Measurements from ENCODE around the gene C13orf42.
"Not testable (repeated sequence)": the region's sequence is repeated elsewhere in the genome, so short reads cannot be mapped to it uniquely, and the experiment has no call there.

C13orf42 gene

DNA sequence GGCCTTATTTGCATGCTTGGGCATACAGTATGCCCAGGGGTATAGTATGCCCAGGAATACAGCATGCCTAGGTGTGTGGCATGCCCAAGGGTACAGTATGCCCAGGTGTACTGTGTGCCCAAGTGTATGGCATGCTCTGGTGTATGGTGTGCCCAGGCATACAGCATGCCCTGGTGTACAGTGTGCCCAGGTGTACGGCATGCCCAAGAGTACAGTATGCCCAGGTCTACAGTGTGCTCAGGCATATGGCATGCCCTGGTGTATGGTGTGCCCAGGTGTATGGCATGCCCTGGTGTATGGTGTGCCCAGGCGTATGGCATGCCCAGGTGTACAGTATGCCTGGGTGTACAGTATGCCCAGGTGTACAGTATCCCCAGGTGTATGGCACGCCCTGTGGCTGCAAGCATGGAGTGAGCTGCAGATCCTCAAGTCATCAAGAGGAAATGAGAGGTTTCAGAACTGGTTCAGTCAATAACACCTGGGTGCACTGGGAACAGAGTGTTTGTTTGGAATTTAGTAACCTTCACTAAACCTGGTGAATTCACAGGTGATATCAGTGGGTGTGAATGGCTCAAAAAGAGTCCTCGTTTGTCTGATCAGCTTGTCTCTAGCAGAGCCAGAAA, 7.8 kb upstream of the C13orf42 start:
- DNase-seq: no peak

DNA sequence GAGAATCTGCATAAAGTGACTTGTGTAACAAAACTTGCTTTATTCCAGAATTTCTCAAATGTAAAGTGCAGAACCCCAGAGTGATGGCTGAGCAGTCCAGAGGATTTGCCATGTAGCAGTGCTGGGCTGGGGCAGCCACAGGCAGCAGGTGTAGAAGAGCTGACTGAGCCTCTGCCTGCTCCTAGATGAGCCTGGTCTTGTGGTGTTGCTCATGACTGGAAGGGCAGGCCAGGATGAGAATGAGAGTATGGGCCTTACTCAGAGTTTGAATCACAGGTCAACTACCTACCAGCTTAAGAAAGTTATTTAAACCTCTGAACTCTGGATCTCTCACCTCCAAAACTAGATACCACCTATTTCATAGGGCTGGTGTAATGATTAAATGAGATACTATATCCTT, 2.9 kb upstream of the C13orf42 start:
- no peak for DNase-seq

DNA sequence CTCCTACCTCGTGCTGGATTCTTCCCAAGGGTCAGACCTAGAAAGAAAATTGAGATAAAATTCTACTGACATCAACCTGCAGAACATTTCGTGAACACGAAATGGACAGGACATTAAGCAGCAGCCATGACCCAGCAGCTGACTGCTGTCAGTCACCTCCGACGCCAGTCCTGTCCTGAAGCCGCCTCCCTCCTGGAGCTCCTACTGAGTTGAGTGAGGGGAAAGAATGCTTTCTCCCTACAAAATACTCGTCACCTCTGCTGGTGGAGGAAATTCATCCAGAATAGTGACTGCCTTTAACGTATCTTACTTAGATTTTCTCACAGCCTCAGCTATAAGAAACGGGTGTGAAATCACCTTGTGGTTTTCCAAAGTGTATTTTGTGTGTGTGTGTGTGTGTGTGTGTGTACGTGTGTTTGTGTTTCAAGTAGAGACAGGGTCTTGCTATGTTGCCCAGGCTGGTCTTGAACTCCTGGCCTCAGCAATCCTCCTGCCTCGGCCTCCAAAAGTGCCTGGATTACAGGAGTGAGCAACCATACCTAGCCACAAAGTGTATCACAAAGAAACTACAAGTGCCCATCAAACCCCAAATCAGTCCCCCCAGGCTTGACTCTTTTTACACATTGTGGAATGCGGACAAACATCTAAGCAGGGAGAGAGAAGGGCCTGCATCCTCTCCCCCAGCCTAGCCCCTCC, 2.3 kb upstream of the C13orf42 start:
- DNase-seq: no peak

DNA sequence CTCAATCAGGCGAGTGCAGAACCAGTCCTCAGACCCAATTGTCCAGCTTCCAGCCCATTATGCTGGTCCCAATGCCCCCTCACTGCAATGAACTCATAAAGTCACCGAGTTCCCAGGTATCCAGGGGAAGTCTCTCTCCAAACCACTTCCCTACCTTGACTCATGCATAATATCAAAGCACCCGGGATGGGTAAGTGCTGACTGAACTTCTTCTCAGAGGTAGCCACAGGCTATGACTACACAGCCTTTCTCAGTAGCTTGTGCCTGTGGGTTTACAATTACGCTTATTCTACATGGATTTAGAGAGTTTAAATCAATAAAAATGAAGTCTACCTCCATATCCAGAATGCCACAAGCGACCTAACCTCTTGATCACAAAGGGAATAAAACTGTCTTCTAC, 1.7 kb upstream of the C13orf42 start:
- DNase-seq: no peak

DNA sequence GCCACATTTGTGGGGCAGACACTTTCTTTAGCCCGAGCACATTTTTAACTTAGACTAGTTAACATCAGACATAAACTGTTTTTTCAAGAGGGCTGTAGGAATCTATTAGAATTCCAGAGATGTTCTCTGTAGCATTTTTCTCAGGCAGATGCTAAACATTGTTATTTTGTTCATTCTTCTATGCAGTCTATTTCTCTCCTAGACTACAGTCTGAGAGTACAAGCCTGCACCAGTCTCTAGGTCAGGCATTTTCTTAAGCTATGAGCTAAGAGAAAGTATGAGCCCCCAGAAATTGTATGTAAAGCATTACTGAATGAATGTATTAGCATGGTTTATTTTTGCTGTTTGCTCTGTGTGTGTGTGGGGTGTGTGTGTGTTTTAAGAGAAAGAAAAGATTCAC, 923 bp upstream of the C13orf42 start:
- no peak for DNase-seq

DNA sequence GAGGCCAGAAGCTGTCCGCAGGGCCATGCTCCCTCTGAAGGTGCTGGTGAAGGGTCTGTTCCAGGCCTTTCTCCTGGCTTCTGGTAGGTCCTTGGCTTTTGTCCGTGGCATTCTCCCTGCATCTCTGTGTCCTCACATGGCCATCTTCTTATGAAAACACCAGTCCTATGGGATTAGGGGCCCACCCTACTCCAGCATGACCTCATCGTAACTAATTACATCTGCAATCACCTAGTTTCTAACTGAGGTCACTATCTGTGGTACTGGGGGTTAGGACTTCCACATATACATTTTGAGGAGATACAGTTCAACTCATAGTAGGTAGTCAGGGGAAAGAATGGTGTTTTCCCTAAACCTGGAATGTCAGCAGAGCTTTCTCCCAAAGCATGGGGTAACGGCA, 3.1 kb downstream of the C13orf42 start:
- no peak for DNase-seq

DNA sequence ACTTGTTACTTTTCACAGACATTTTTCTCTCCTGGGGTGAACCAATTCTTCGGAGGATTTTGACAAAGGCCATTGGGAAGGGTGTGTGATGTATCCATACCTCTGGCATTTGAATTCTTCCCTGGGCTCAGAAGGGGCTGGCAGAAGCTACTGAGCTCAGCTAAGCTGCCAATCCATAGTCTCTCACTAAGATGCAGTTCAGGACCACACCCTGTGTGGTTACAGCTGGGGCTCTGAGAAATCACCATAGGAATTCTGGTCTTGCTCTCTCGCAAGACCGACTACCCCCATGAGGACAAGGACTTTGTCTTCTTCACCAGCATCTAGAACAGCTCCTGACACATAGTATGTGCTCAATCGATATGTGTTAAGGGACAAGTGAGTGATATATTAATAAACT, 6.0 kb downstream of the C13orf42 start:
- no peak for DNase-seq

DNA sequence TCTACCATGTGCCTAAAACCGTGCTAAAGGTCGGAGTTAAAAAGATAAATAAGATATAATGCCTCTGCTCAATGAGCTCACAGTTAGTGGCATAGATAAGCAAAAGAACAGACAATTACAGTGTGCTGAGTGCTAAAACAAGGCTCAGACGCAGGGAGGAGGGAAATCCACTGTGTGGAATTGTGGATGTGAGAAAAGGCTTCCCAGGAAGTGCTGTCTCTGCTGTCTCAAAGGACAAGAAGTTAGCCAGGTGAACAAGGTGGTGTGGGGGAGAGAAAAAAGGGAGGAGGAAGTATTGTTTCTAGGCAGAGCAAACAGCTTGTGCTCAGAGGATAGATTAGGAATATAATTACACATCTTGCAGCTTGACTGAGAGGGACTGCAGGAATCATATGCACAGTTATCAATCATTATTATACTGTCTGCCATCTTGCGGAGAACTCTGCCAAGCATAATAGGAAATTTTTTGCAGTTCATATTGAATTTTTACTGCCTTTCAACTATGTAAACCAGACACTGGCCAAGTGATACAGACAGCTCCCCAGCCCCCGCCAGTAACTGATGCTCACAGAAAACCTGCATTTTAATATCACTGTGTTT, 9.3 kb downstream of the C13orf42 start:
- DNase-seq: no peak

DNA sequence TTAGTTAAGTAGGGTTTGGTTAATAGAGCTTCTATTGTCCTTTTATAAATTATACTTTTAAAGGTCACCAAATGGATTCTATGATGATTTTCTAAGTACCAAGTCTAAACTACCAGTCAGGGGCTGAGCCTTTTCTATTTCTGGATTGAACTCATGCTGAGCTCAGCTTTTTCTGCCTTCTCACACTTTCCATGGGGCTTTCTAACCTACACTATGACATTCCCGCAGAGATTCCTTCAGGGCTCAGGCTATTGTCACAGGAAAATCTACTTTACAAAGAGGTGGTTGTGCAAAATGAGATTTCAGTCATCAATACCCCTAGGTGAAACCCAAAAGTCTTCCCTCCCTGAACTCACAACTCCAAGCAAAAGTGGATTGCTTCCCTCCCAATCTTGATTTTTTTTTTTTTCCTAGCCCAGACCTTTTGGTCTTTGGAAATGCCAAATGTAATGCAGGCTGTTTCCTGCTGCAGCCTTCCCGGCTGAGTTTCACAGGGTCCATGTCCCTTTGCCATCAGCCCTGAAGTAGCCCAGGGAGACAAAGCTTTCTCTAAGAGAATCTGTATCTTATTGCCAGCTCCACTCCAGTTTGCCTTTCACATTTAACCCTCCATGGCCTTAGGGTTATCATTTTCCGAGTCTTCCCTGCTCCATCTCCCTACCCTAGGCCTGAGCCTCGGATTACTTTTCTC, 13.6 kb downstream of the C13orf42 start:
- no peak for DNase-seq

DNA sequence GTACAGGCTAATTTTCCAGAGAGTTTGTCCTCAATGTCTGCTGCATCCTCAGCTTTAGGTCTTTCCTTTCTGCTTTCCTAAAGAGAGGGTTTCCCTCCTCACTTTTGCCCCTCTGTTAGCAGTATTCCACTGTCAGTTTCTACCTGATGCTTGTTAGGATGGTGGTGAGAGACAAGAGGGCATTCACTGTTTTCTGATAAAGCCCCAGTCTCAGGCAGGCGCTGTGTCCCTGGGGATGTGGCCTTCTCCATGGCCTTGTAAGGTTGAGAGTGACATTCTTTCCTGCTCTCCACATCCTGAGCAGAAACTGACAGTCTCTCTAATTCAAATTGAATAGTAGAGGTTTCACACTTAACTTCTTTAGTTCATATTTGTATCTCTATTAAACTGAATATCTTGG, 14.9 kb downstream of the C13orf42 start:
- DNase-seq: no peak

DNA sequence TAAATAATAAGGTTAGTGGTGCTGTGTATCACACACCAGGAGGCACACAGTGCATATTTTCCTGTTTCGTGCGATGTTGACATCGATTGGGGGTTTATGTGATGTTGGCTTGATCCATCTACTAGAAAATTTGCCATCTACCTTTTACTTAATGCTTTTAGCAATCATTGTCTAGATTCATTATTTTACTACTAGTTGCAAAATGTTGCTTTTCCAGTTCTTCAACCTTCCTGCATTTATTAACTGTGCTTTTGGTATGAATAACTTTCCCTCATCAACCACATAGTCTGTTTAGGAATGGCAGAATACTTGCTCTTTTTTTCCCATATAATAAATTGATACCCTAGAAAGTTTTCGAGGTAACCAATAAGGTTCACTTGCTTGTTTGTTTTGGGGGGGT, 17.5 kb downstream of the C13orf42 start:
- DNase-seq: no peak

DNA sequence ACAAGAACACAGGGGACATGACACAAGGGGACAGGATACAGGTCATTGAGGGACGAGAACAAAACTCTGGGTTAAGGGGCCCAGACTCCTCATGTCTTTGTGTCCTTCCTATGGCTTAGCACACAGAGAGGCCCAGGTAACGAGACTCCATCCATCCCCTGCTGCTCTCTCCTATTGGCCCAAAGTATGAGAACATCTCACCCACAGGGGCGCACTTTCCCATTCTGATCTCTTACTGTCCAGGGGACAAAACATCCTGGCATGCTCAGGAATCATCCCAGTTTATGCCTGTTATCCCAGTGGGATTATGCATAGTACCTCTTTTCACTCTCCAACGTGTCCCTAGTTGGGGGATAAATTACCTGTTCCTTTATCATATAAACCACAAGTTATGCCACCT, 19.2 kb downstream of the C13orf42 start:
- DNase-seq: no peak

DNA sequence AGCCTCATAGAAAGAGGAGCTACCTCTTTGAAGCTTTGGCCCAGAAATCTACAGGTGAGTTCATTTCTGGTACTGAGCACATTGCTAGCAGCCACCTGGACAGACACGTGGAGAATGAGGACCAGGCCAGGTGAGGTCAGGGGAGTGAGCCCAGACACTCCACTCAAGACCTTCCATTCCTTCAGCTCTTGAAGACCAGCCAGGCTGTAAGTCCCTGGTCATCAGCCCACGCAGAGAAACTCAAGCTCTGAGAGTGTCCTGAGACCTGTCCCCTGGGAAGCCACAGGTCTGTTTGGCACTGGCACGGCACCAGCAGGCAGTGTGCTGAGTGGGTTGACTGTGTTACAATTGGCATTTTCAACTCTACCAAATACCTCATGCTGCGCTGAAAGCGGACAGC, 27.4 kb downstream of the C13orf42 start:
- DNase-seq: no peak

DNA sequence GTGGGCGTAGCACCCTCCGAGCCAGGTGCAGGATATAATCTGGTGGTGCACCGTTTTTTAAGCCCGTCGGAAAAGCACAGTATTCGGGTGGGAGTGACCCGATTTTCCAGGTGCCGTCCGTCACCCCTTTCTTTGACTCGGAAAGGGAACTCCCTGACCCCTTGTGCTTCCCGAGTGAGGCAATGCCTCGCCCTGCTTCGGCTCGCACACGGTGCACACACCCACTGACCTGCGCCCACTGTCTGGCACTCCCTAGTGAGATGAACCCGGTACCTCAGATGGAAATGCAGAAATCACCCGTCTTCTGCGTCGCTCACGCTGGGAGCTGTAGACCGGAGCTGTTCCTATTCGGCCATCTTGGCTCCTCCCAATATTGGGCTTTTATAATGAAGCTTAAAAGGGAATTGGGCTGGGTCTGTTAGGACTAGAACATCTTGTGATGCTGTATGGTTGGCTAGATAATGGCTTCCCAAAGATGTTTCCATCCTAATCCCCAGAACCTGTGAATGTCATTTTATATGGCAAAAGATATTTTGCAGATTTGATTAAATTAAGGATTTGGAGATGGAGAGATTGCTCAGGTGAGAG, 30.5 kb downstream of the C13orf42 start:
- not testable (repeated sequence) for DNase-seq

DNA sequence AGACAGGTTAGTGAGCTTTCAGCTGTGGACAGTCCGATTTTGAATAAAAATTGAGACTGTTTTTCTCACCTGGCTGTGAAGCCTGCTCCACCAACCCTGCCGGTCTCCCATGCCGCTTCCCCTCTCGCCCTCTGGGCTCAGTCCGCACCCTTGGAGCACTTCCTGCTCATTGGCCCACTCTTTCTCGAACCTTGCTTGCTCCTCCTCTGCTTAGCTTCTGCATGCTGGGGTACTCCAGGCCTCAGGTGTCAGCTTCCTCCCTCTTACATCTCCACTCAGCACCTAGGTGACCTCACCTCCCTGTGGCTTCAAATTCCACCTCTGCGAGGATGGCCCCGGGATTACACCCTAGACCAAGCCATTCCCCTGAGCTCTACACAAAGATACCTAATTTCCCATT, 39.6 kb downstream of the C13orf42 start:
- DNase-seq: no peak

DNA sequence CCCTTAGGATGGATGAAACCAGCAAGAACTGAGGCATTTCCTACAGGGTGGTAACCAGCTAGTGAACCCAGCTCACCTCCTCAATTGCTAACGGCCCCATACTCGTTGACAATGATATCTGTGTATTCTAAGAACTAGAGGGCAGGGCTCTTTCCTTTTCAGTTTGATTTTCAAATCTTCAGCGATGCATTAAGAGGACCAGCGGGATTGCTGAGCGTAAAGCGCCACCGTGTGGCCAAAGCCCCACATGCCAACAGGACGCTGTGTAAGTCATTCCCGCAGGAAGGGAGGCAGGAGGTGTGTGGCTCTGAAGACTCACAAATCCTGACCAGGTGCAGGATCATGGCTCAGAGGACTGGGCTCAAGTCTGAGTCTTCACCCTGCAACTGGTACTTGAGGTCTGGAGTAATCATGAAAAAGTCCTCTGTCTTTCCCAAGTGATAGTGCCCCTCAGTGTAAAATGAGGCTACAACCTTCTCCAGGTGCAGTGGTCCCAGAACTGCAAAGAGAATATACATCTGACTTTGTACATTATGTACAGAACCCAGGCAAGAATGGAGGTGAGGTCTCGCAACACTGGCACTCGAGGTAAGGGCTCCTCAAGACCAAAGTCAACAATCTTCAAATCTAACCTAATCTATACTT, 40.9 kb downstream of the C13orf42 start:
- peak; percentile 78 for DNase-seq

DNA sequence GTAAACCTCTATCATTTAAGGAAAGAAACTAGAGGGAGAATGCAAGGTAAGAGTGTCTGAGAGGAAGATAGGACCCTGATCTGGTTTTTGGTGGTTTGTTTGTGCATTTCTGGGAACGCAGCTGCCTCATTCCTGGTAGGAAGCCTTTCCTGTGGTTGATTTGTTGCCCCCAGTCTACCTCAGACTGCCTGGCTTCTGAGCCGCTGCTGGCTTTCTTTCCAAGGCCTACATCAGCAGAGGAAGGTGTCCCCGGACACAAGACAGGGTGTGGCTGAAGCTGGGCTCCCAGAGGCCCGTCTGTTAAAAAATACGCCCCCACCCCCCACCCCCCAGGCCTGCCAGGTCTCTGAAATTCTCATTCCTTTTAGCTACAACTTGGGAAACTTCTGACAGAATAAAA, 42.6 kb downstream of the C13orf42 start:
- no peak for DNase-seq

DNA sequence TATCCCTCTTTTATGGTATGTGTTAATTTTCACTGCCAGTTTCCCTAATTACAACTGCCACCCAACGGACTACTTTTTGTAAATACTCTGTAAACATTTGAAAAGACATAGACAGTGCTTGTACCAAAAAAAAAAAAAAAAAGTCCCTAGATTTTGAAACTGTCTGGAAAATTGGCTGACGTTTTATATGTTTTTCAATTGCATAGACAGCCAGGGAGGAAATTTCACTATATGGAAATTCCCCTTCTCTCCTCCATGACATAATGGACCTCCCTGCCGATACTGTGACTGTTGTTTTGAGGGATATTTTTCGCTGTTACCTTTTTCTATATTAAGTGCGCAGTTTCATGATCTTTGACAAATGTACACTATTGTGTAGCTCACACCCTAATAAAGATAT, 43.4 kb downstream of the C13orf42 start:
- no peak for DNase-seq

DNA sequence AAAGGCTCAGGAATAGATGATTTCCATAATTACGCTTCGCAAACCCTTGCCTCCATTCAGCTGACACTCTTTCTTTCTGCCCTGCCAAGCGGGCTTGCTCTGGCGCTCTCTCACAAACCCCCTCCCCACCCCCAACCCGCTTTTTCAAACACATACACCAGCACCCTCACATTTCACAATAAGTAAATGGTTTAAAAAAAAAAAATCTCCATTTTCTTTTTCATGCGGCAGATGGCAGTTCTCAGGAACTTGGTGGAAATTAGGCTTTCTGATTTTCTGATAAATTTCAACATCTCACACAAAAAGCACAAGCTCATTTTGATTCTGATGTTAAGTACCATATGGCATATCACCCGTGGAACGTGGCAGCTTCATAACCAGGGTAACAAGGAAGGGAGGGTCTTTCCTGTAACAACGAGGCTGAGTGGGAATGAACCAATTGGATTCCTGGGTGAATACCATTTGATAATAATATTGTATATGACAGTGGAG, 43.8 kb downstream of the C13orf42 start:
- DNase-seq: no peak

DNA sequence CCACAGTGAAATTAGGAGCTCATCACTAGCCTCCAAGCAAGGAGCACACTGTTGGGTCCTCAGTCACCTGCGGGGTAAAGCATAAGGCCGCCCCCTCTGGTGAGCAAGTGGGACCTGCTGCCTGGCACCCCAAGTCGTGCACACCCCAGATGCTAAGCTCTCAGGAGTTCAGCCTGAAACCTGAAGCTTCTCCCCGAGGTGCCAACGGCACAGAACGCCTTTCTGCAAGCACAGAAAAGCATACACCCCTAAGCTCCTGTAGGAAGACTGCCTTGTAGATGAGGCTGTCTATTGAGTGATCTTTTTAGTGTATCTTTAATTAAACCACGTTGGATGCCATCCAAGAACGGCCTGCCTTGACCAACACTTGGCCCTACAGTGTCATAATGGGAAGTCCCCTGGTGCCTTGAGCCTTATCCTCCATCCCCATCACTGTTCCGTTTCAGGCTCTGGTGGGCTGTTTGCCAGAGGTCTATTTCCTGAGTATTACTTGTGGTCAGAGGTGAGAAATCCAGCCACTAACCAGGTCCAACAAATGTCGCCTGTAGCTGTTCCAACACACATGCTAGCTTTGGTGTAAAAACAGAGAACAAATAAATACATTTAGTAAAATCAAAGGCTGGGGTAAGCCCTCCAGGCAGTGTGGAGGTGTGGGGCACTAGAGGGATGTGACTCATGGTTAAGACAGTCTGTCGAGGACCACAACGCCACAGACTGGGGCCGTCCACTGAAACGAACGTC, 44.8 kb downstream of the C13orf42 start:
- no peak for DNase-seq

DNA sequence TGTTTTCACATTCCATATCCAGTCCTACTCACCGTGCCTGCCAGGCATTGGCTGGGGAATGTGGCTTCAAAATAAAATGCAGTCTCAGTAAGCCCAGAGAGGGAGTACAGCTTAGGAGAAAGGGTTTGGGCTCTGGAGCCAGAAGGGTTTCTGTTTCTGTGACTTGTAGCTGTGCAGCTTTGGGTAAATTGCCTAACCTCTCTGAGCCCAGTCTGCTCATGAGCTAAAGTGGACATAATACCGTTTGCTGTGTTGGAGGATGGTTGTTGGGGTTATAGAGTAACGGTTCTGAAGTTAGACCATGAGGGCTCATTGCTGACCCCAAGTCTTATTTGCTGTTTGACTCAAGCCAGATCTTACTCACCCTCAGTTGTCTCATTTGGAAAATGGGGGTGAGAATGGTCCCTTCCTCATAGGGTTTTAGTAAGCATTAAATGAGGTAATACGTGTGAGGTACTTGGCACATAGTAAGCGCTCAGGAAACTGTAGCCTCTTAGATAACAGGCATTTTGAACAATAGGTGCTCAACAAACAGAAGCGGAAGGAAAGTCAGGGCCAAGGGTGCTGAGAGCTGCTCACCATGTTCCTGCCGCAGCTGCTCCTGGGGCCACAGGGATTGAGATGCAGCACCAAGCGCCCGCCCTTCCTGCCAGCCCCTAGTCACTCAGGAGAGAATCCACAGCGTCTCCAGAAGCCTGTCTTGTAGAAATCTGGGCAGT, 45.5 kb downstream of the C13orf42 start:
- no peak for DNase-seq

DNA sequence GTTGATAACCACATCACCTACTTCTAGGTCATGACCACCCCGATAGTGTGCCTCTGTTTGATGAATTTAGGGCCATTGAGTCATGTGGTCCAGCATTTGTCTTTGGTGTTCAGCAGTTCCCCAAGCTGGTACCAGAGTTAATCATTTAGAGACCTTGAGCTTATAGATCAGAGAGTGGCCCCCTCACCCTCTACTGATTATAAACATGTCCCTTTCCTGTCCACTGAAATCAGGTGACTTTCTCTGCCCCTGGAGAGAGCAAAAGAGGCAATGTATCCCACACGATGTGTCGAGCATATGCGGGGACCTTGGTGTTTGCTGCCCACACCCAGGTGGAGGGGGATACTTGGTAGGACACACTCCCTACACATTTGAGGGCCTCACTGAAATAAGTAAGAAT, 46.3 kb downstream of the C13orf42 start:
- DNase-seq: no peak

All from activated naive CD4-positive, alpha-beta T cell treated with anti-CD3 and anti-CD28 coated beads, Interleukin-2, amount 50 U/mL, for 16 hours (primary cell).